Erythroblast (primary cell): Measurements from ENCODE around the gene RBFOX1.

ENCODE experiments used
- GATA1 ChIP-seq: IDR thresholded peaks from 2 replicates; pipeline ENCODE4 v1.6.1; 2011; ENCODE audit warnings: low read depth, mild to moderate bottlenecking, control low read depth, low read length, moderate library complexity
- POLR2A ChIP-seq: IDR thresholded peaks from 2 replicates; pipeline ENCODE4 v1.6.1; 2011; ENCODE audit warnings: mild to moderate bottlenecking, low read length

DNA sequence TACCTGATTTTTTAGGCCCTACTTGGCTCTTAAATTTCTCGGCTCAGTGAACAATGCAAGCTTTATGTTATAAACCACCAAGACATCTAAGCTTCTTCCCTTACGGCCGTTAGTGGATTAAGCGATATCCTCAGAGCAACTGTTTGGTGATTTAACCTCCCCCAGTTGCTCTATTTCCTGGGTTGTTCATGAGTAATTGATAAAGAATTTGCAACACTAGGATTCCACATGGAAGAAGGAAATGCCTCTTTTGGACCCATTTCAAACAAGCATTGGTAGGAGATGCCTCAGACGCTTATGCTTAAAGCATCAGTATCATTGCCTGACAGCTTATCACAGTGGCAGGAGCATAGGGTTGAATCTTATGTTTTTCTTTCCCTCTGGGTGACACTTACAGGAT lies 65.3 kb downstream of the RBFOX1 start:
- no peak for TF ChIP-seq POLR2A
- TF ChIP-seq GATA1 = no peak
